Esophagus (tissue), 2 donors: ENCODE measurements around the gene DRC1. TPM values are rescaled to one million over a fixed set of nuclear protein-coding genes. Genes with fewer than 3 reads are reported as not detected.

Experiments used
- H3K27ac ChIP-seq, 2 donors: one replicate each; pipeline ENCODE4 v1.5.1; 2013; ENCODE audit warnings: low read depth in 2 of 2, mild to moderate bottlenecking in 2 of 2, inconsistent platforms in 1 of 2, low read length in 1 of 2, moderate library complexity in 1 of 2
- H3K27me3 ChIP-seq, 2 donors: one replicate each; pipeline ENCODE4 v1.6.1; 2013; ENCODE audit warnings: low read length in 2 of 2, control low read depth in 1 of 2, mild to moderate bottlenecking in 1 of 2; ENCODE audit not compliant: insufficient read depth in 2 of 2, control insufficient read depth in 1 of 2
- H3K36me3 ChIP-seq, 2 donors: one replicate each; pipeline ENCODE4 v1.6.1; 2013; ENCODE audit warnings: low read length in 1 of 2; ENCODE audit not compliant: control insufficient read depth in 2 of 2, insufficient read depth in 2 of 2
- H3K4me1 ChIP-seq, 2 donors: one replicate each; pipeline ENCODE4 v1.6.1; 2013; ENCODE audit warnings: low read length in 1 of 2; ENCODE audit not compliant: control insufficient read depth in 2 of 2, insufficient read depth in 2 of 2
- H3K4me3 ChIP-seq, 2 donors: one replicate each; pipeline ENCODE4 v1.5.1; 2013; ENCODE audit warnings: low read length in 2 of 2, mild to moderate bottlenecking in 2 of 2, low read depth in 1 of 2, moderate library complexity in 1 of 2
- H3K9me3 ChIP-seq, 2 donors: one replicate each; pipeline ENCODE4 v1.6.1; 2013; ENCODE audit warnings: mild to moderate bottlenecking in 2 of 2, low read depth in 1 of 2, low read length in 1 of 2, moderate library complexity in 1 of 2; ENCODE audit not compliant: control insufficient read depth in 2 of 2, insufficient read depth in 1 of 2
- WGBS, 2 donors: extraction: QIAGEN DNeasy Blood & Tissue Kit; methylation state at CpG; one replicate each; pipeline ENCODE4 v1.1.7; 2013; 5-methylcytosine and 5-hydroxymethylcytosine counted together
- polyA plus RNA-seq, 2 donors: library from polyadenylated mRNA; stranded (reverse); fragments of 200-250 nt; gene quantifications; one replicate each; pipeline ENCODE4 v1.2.3, GENCODE V29; 2013
- donor health status: healthy with polysubstance abuse.
- donor health status: Bipolar disorder and iron deficiency.

The DRC1 gene
- polyA plus RNA-seq, 2 donors, result 0.08 TPM; not detected in 1

GRCh38 chr2:26432363-26432762 lies 30.6 kb downstream of the DRC1 start:
- no peaks in the 10 kb centered on the region for H3K27me3 ChIP-seq
- H3K9me3 ChIP-seq, result no peaks in the 10 kb centered on the region
- no peaks in the 10 kb centered on the region for H3K4me1 ChIP-seq
- H3K36me3 ChIP-seq, result no peaks in the 10 kb centered on the region
- H3K27ac ChIP-seq, result no peak overlapping the region
- H3K4me3 ChIP-seq, result no peak overlapping the region

- H3K36me3 ChIP-seq, result no peaks in the 10 kb centered on the region
- H3K4me1 ChIP-seq, result no peaks in the 10 kb centered on the region
- no peaks in the 10 kb centered on the region for H3K9me3 ChIP-seq
- no peak overlapping the region for H3K27ac ChIP-seq
- H3K4me3 ChIP-seq, result no peak overlapping the region
- 38 to 42% methylated on average over 2 of the region's 2 CpGs for WGBS, 2 donors
- H3K27me3 ChIP-seq, result no peaks in the 10 kb centered on the region
These were observed 31.1 kb downstream of the DRC1 start for GRCh38 chr2:26432859-26433258.

- no peak overlapping the region for H3K27ac ChIP-seq
- H3K9me3 ChIP-seq, result no peaks in the 10 kb centered on the region
These were observed 33.4 kb downstream of the DRC1 start for GRCh38 chr2:26435106-26435505.

GRCh38 chr2:26438526-26438925 lies 36.8 kb downstream of the DRC1 start:
- Histone ChIP-seq H3K9me3 (no peaks in the 10 kb centered on the region), H3K36me3 (no peaks in the 10 kb centered on the region), H3K27ac (no peak overlapping the region), H3K4me3 (no peak overlapping the region), H3K4me1 (no peaks in the 10 kb centered on the region), H3K27me3 (no peaks in the 10 kb centered on the region)
- 59 to 64% methylated on average over 8 of the region's 8 CpGs for WGBS, 2 donors

More at GRCh38 chr2:26435106-26435505, 33.4 kb downstream of the DRC1 start:
- no peak overlapping the region for H3K4me3 ChIP-seq
- no peaks in the 10 kb centered on the region for H3K36me3 ChIP-seq
- 67 to 77% methylated on average over 2 of the region's 2 CpGs for WGBS, 2 donors
- no peaks in the 10 kb centered on the region for H3K4me1 ChIP-seq
- H3K27me3 ChIP-seq, result no peaks in the 10 kb centered on the region

- no peaks in the 10 kb centered on the region for H3K27me3 ChIP-seq
- no peaks in the 10 kb centered on the region for H3K4me1 ChIP-seq
- H3K36me3 ChIP-seq, result no peaks in the 10 kb centered on the region
- H3K4me3 ChIP-seq, result no peak overlapping the region
- H3K27ac ChIP-seq, result no peak overlapping the region
- no peaks in the 10 kb centered on the region for H3K9me3 ChIP-seq
- 76 to 77% methylated on average over 5 of the region's 5 CpGs for WGBS, 2 donors
These were observed 37.2 kb downstream of the DRC1 start for GRCh38 chr2:26438926-26439325.

GRCh38 chr2:26442301-26442700 lies 40.6 kb downstream of the DRC1 start:
- Histone ChIP-seq H3K4me3 (no peak overlapping the region), H3K4me1 (no peaks in the 10 kb centered on the region), H3K36me3 (no peaks in the 10 kb centered on the region), H3K27ac (no peak overlapping the region), H3K27me3 (no peaks in the 10 kb centered on the region), H3K9me3 (no peaks in the 10 kb centered on the region)
- WGBS, 2 donors, result 91 to 92% methylated on average over 2 of the region's 2 CpGs

- Histone ChIP-seq H3K4me1 (no peaks in the 10 kb centered on the region), H3K36me3 (no peaks in the 10 kb centered on the region), H3K27me3 (no peaks in the 10 kb centered on the region), H3K27ac (no peak overlapping the region), H3K9me3 (no peaks in the 10 kb centered on the region), H3K4me3 (no peak overlapping the region)
- 71 to 72% methylated on average over 3 of the region's 3 CpGs for WGBS, 2 donors
These were observed 41.0 kb downstream of the DRC1 start for GRCh38 chr2:26442707-26443106.

- Histone ChIP-seq H3K27ac (no peak overlapping the region), H3K36me3 (no peaks in the 10 kb centered on the region), H3K27me3 (no peaks in the 10 kb centered on the region), H3K4me1 (no peaks in the 10 kb centered on the region), H3K4me3 (no peak overlapping the region), H3K9me3 (no peaks in the 10 kb centered on the region)
- WGBS, 2 donors, result 84 to 86% methylated on average over 7 of the region's 7 CpGs
These were observed 42.5 kb downstream of the DRC1 start for GRCh38 chr2:26444236-26444635.

- Histone ChIP-seq H3K9me3 (no peaks in the 10 kb centered on the region), H3K4me1 (no peaks in the 10 kb centered on the region), H3K27me3 (no peaks in the 10 kb centered on the region), H3K36me3 (no peaks in the 10 kb centered on the region), H3K27ac (no peak overlapping the region), H3K4me3 (no peak overlapping the region)
- 94% methylated on average over 9 of the region's 9 CpGs for WGBS, 2 donors
These were observed 46.9 kb downstream of the DRC1 start for GRCh38 chr2:26448651-26449050.

GRCh38 chr2:26449278-26450030 lies 47.7 kb downstream of the DRC1 start:
- Histone ChIP-seq H3K4me1 (no peaks in the 10 kb centered on the region), H3K27ac (no peak overlapping the region), H3K9me3 (no peaks in the 10 kb centered on the region), H3K36me3 (no peaks in the 10 kb centered on the region), H3K4me3 (no peak overlapping the region), H3K27me3 (no peaks in the 10 kb centered on the region)
- WGBS, 2 donors, result 90 to 94% methylated on average over 10 of the region's 10 CpGs
